ENCODE data around the gene JAM2.

DNA sequence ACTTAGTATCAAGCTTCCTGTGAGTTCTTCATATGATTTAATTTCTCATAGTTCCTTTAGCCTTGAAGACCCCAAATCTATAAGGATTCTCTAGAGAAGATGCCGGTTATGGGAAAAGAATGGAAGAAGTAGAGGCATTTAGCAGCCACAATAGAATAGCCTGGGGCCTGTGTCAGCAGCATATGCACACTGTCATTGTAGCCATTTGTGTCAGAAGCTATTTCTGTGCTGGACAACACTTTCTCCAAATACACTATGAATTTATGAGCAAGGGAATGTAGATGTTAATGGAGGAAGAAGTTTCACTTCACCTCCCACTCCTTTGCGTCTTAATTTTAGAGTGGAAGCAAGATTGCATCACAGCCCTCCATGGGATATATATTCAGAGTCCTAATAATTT, 17.4 kb downstream of the JAM2 start:
- TF ChIP-seq, protein P1, sequence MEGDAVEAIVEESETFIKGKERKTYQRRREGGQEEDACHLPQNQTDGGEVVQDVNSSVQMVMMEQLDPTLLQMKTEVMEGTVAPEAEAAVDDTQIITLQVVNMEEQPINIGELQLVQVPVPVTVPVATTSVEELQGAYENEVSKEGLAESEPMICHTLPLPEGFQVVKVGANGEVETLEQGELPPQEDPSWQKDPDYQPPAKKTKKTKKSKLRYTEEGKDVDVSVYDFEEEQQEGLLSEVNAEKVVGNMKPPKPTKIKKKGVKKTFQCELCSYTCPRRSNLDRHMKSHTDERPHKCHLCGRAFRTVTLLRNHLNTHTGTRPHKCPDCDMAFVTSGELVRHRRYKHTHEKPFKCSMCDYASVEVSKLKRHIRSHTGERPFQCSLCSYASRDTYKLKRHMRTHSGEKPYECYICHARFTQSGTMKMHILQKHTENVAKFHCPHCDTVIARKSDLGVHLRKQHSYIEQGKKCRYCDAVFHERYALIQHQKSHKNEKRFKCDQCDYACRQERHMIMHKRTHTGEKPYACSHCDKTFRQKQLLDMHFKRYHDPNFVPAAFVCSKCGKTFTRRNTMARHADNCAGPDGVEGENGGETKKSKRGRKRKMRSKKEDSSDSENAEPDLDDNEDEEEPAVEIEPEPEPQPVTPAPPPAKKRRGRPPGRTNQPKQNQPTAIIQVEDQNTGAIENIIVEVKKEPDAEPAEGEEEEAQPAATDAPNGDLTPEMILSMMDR (IDR thresholded peaks at IDR 0.05), result no peak
- TF ChIP-seq POLR2A (IDR thresholded peaks at IDR 0.05; ENCODE audit: low read depth), result no peak
- no peak for TF ChIP-seq EP300 (IDR thresholded peaks at IDR 0.05)
- no peak for TF ChIP-seq POLR2AphosphoS5 (IDR thresholded peaks at IDR 0.05)

Measured in esophagus muscularis mucosa (tissue), 4 donors.